NT2/D1 (cell line): ENCODE measurements around the gene PLEKHG5.

ENCODE experiments used
- SUZ12 ChIP-seq: IDR thresholded peaks from 2 replicates; pipeline ENCODE4 v1.6.1; 2011; ENCODE audit not compliant: insufficient read length, insufficient read depth; ENCODE audit errors: extremely low read depth
- YY1 ChIP-seq: IDR thresholded peaks from 2 replicates; pipeline ENCODE4 v1.6.1; 2011; ENCODE audit not compliant: insufficient read length, insufficient read depth

GRCh38 chr1:6510493-6510892 is 19.0 kb upstream of the PLEKHG5 start:
- TF ChIP-seq SUZ12 (no peak), YY1 (no peak)
